ENCODE results near the gene DLL3.

DNA sequence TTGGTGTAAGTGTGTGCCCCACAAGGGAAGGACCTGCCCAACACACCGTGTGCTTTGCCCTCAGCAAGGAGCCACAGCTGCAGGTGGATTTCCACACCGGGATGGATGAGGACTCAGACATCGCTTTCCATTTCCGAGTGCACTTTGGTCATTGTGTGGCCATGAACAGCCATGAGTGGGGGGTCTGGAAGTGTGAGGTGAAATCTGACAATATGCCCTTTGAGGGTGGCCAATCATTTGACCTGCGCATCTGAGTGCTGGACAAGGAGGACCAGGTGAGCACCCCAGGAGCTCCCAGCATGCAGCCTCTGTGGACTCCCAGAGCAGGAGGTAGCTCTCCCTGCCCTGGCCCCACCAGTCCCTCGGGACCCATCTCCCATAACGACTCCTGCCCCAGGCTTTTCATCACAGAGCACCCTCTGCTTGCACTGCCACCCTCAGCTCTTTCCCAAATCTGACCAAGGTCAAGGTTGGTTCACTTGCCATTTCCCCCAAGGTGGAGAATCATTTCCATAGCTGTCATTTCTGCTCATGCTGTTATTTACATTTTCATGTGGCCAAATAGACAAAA is 54.4 kb downstream of the DLL3 start:
- TF ChIP-seq, protein P1, sequence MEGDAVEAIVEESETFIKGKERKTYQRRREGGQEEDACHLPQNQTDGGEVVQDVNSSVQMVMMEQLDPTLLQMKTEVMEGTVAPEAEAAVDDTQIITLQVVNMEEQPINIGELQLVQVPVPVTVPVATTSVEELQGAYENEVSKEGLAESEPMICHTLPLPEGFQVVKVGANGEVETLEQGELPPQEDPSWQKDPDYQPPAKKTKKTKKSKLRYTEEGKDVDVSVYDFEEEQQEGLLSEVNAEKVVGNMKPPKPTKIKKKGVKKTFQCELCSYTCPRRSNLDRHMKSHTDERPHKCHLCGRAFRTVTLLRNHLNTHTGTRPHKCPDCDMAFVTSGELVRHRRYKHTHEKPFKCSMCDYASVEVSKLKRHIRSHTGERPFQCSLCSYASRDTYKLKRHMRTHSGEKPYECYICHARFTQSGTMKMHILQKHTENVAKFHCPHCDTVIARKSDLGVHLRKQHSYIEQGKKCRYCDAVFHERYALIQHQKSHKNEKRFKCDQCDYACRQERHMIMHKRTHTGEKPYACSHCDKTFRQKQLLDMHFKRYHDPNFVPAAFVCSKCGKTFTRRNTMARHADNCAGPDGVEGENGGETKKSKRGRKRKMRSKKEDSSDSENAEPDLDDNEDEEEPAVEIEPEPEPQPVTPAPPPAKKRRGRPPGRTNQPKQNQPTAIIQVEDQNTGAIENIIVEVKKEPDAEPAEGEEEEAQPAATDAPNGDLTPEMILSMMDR (IDR thresholded peaks at IDR 0.05): no peak
- TF ChIP-seq SOX15 (CRISPR knock-in tag; IDR thresholded peaks at IDR 0.05): no peak
- TF ChIP-seq, protein P2, sequence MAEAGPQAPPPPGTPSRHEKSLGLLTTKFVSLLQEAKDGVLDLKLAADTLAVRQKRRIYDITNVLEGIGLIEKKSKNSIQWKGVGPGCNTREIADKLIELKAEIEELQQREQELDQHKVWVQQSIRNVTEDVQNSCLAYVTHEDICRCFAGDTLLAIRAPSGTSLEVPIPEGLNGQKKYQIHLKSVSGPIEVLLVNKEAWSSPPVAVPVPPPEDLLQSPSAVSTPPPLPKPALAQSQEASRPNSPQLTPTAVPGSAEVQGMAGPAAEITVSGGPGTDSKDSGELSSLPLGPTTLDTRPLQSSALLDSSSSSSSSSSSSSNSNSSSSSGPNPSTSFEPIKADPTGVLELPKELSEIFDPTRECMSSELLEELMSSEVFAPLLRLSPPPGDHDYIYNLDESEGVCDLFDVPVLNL (CRISPR knock-in tag; IDR thresholded peaks at IDR 0.05; ENCODE audit: borderline replicate concordance, low read depth): no peak
- no peak for TF ChIP-seq ETV6 (CRISPR knock-in tag; IDR thresholded peaks at IDR 0.05)
- TF ChIP-seq TEAD4 (CRISPR knock-in tag; IDR thresholded peaks at IDR 0.05): no peak
- no peak for TF ChIP-seq CREB1 (CRISPR knock-in tag; IDR thresholded peaks at IDR 0.05)
- TF ChIP-seq, protein P3, sequence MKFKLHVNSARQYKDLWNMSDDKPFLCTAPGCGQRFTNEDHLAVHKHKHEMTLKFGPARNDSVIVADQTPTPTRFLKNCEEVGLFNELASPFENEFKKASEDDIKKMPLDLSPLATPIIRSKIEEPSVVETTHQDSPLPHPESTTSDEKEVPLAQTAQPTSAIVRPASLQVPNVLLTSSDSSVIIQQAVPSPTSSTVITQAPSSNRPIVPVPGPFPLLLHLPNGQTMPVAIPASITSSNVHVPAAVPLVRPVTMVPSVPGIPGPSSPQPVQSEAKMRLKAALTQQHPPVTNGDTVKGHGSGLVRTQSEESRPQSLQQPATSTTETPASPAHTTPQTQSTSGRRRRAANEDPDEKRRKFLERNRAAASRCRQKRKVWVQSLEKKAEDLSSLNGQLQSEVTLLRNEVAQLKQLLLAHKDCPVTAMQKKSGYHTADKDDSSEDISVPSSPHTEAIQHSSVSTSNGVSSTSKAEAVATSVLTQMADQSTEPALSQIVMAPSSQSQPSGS (CRISPR knock-in tag; IDR thresholded peaks at IDR 0.05; ENCODE audit: borderline replicate concordance, low read depth): no peak
- no peak for TF ChIP-seq MXD4 (CRISPR knock-in tag; IDR thresholded peaks at IDR 0.05; ENCODE audit: borderline replicate concordance)

Measured in WTC11 (cell line).